Mesenchymal stem cell (in vitro differentiated cells and primary cell): Measurements from ENCODE around the gene HOMER2.

Experiments used
- DNase-seq: peaks from one replicate; pipeline ENCODE4 v3.0.0-alpha.2; 2013
- H2AFZ ChIP-seq: one replicate; pipeline ENCODE4 v1.6.1; 2013; ENCODE audit warnings: low read depth, mild to moderate bottlenecking, control low read depth, inconsistent platforms, low read length, moderate library complexity
- H2AK5ac ChIP-seq: 2 replicates; pipeline ENCODE4 v1.6.1; 2013; ENCODE audit warnings: low read length, moderate library complexity, mild to moderate bottlenecking, inconsistent platforms; ENCODE audit not compliant: severe bottlenecking
- H2BK120ac ChIP-seq: one replicate; pipeline ENCODE4 v1.6.1; 2013; ENCODE audit warnings: low read depth, mild to moderate bottlenecking, inconsistent platforms, low read length, moderate library complexity
- H2BK12ac ChIP-seq, 2 experiments: one replicate each; pipeline ENCODE4 v1.6.1; 2013; ENCODE audit warnings: inconsistent platforms in 2 of 2, low read length in 2 of 2, mild to moderate bottlenecking in 2 of 2, moderate library complexity in 2 of 2, control low read depth in 1 of 2
- H2BK15ac ChIP-seq: one replicate; pipeline ENCODE4 v1.6.1; 2013; ENCODE audit warnings: mild to moderate bottlenecking, low read depth, inconsistent platforms; ENCODE audit not compliant: poor library complexity, severe bottlenecking
- H2BK5ac ChIP-seq: 2 replicates; pipeline ENCODE4 v1.6.1; 2013; ENCODE audit warnings: low read depth, mild to moderate bottlenecking, low read length, control low read depth, inconsistent platforms; ENCODE audit not compliant: poor library complexity, severe bottlenecking
- H3K14ac ChIP-seq, 2 experiments: one replicate each; pipeline ENCODE4 v1.6.1; 2013; ENCODE audit warnings: inconsistent platforms in 2 of 2, low read length in 2 of 2, control low read depth in 1 of 2, mild to moderate bottlenecking in 1 of 2, moderate library complexity in 1 of 2
- H3K18ac ChIP-seq, 2 experiments: one replicate each; pipeline ENCODE4 v1.6.1; 2013; ENCODE audit warnings: inconsistent platforms in 2 of 2, low read length in 2 of 2, control low read depth in 1 of 2, low read depth in 1 of 2, mild to moderate bottlenecking in 1 of 2
- H3K23ac ChIP-seq, 2 experiments: one replicate each; pipeline ENCODE4 v1.6.1; 2013; ENCODE audit warnings: inconsistent platforms in 2 of 2, low read length in 2 of 2, mild to moderate bottlenecking in 2 of 2, moderate library complexity in 2 of 2, control low read depth in 1 of 2
- H3K27ac ChIP-seq: 2 replicates; pipeline ENCODE4 v1.5.1; 2013; ENCODE audit warnings: mild to moderate bottlenecking, moderate library complexity, low read length, control low read depth, inconsistent platforms; ENCODE audit not compliant: poor library complexity, severe bottlenecking
- H3K27me3 ChIP-seq, 2 experiments: 2 replicates each; pipeline versions ENCODE4 v1.6.1 to v1.7.0; 2013; ENCODE audit warnings: low read length in 2 of 2, mild to moderate bottlenecking in 2 of 2, moderate library complexity in 2 of 2, control low read depth in 1 of 2, inconsistent platforms in 1 of 2; ENCODE audit not compliant: control insufficient read depth in 1 of 2, insufficient read depth in 1 of 2
- H3K36me3 ChIP-seq, 2 experiments: 2 replicates each; pipeline versions ENCODE4 v1.6.1 to v1.7.0; 2013; ENCODE audit warnings: low read length in 2 of 2, control low read depth in 1 of 2, inconsistent platforms in 1 of 2, low read depth in 1 of 2, mild to moderate bottlenecking in 1 of 2; ENCODE audit not compliant: insufficient read depth in 2 of 2, control insufficient read depth in 1 of 2
- H3K4ac ChIP-seq, 2 experiments: one replicate each; pipeline ENCODE4 v1.6.1; 2013; ENCODE audit warnings: inconsistent platforms in 2 of 2, low read length in 2 of 2, mild to moderate bottlenecking in 2 of 2, moderate library complexity in 2 of 2, control low read depth in 1 of 2, low read depth in 1 of 2
- H3K4me1 ChIP-seq: 2 replicates; pipeline ENCODE4 v1.6.1; 2013; ENCODE audit warnings: low read depth, low read length, control low read depth; ENCODE audit not compliant: control insufficient read depth, insufficient read depth
- H3K4me2 ChIP-seq: 2 replicates; pipeline ENCODE4 v1.6.1; 2013; ENCODE audit warnings: low read length, mild to moderate bottlenecking, inconsistent platforms; ENCODE audit not compliant: poor library complexity, severe bottlenecking
- H3K4me3 ChIP-seq, 2 experiments: 2 replicates each; pipeline versions ENCODE4 v1.5.1 to v1.7.0; 2013; ENCODE audit warnings: low read length in 2 of 2, mild to moderate bottlenecking in 2 of 2, control low read depth in 1 of 2, low read depth in 1 of 2; ENCODE audit not compliant: insufficient read depth in 1 of 2
- H3K79me1 ChIP-seq: replicated peaks from 2 replicates; pipeline ENCODE4 v1.6.1; 2013; ENCODE audit warnings: mild to moderate bottlenecking, control low read depth, low read length, inconsistent platforms; ENCODE audit not compliant: poor library complexity, severe bottlenecking
- H3K9ac ChIP-seq: 2 replicates; pipeline ENCODE4 v1.7.0; 2013; ENCODE audit warnings: mild to moderate bottlenecking, low read length, moderate library complexity
- H3K9me3 ChIP-seq: 2 replicates; pipeline ENCODE4 v1.7.0; 2013; ENCODE audit warnings: mild to moderate bottlenecking, low read length; ENCODE audit not compliant: control insufficient read depth
- H4K8ac ChIP-seq: one replicate; pipeline ENCODE4 v1.6.1; 2013; ENCODE audit warnings: inconsistent platforms, mild to moderate bottlenecking, low read length, moderate library complexity
- H4K91ac ChIP-seq: one replicate; pipeline ENCODE4 v1.6.1; 2013; ENCODE audit warnings: mild to moderate bottlenecking, low read length, inconsistent platforms
- WGBS: methylation state at CpG from one replicate; pipeline ENCODE4 v1.1.7; 2013; ENCODE audit warnings: mixed read lengths; 5-methylcytosine and 5-hydroxymethylcytosine counted together

HOMER2 gene

GRCh38 chr15:82832601-82833361 lies 119.7 kb downstream of the HOMER2 start:
- Histone ChIP-seq H3K4me1 (peaks cover 18% of the 10 kb centered on the region), H3K9me3 (no peaks in the 10 kb centered on the region), H4K8ac (no peak overlapping the region), H2BK5ac (no peak overlapping the region), H3K36me3 (peaks cover 50 to 93% of the 10 kb centered on the region in 2 experiments), H3K18ac (peak overlapping the region in 1 of 2 experiments; percentile 49), H3K9ac (peak overlapping the region; percentile 31), H3K4me3 (no peak overlapping the region), H2BK120ac (no peak overlapping the region), H2BK12ac (no peak overlapping the region), H3K14ac (no peak overlapping the region), H3K79me1 (peaks cover 33% of the 10 kb centered on the region), H2AFZ (no peak overlapping the region), H4K91ac (no peak overlapping the region), H2AK5ac (no peak overlapping the region), H3K23ac (no peak overlapping the region), H3K4me2 (no peak overlapping the region), H3K4ac (no peak overlapping the region), H3K27me3 (no peaks in the 10 kb centered on the region), H2BK15ac (no peak overlapping the region), H3K27ac (peak overlapping the region; percentile 79)
- peak; percentile 86 for DNase-seq
- 35% methylated on average over 13 of the region's 13 CpGs for WGBS

DNA sequence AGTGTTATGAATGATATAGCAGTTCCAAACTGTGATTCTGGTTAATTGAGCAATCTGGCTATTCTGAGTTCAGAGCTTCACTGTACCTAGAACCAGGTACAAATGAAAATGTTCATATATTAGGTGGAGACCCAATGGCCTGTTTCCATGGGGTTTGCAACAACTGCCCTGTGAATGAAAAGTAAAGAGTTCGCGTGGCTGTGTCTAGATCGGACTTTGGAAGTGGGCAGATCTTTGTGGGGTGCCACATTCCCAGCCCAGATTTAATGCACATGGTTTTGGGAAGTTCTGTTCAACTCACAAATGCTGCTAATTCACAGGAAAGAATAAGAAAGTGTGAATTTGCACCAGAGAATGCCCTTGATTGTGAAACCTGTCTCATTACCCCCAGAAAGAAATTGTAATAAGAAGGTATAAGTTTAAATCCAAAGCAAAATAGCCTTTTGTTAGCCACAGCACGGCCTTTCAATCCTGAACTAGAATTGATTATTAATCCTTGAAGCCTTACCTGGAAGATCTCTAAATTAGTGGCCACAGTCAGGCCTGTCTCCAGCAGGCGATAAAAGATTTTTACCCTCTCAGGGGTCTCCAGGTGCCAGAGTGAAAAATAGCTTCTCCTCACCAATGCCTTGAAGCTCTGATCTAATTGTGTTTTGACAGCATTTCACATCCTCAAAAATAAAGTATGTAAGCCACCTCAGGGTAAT lies 120.5 kb downstream of the HOMER2 start:
- Histone ChIP-seq H2BK15ac (no peak overlapping the region), H3K9ac (peak overlapping the region; percentile 31), H3K4me1 (peaks cover 18% of the 10 kb centered on the region), H3K36me3 (peaks cover 46 to 93% of the 10 kb centered on the region in 2 experiments), H3K79me1 (peaks cover 26% of the 10 kb centered on the region), H2BK12ac (no peak overlapping the region), H3K18ac (no peak overlapping the region), H2AK5ac (no peak overlapping the region), H3K4ac (no peak overlapping the region), H3K4me2 (no peak overlapping the region), H4K8ac (no peak overlapping the region), H3K9me3 (no peaks in the 10 kb centered on the region), H4K91ac (no peak overlapping the region), H3K27ac (peak overlapping the region; percentile 79), H3K14ac (no peak overlapping the region), H2BK5ac (peak overlapping the region; percentile 40), H2BK120ac (no peak overlapping the region), H3K27me3 (no peaks in the 10 kb centered on the region), H3K23ac (no peak overlapping the region), H3K4me3 (no peak overlapping the region), H2AFZ (no peak overlapping the region)
- no peak for DNase-seq
- 95% methylated on average over 5 of the region's 5 CpGs for WGBS

GRCh38 chr15:82830427-82831173 lies 121.9 kb downstream of the HOMER2 start:
- no peak overlapping the region for H2BK15ac ChIP-seq
- H4K8ac ChIP-seq = no peak overlapping the region
- H4K91ac ChIP-seq = no peak overlapping the region
- no peak overlapping the region for H2AK5ac ChIP-seq
- H3K9me3 ChIP-seq = no peaks in the 10 kb centered on the region
- peaks cover 37 to 93% of the 10 kb centered on the region in 2 experiments for H3K36me3 ChIP-seq
- H3K18ac ChIP-seq = no peak overlapping the region
- H3K27me3 ChIP-seq = no peaks in the 10 kb centered on the region
- peaks cover 19% of the 10 kb centered on the region for H3K79me1 ChIP-seq
- no peak overlapping the region for H3K27ac ChIP-seq
- no peak overlapping the region for H3K9ac ChIP-seq
- H3K4me3 ChIP-seq = no peak overlapping the region
- peaks cover 17% of the 10 kb centered on the region for H3K4me1 ChIP-seq
- H2BK12ac ChIP-seq = no peak overlapping the region
- H2BK120ac ChIP-seq = no peak overlapping the region
- H3K4me2 ChIP-seq = no peak overlapping the region
- 97% methylated on average over 18 of the region's 18 CpGs for whole genome bisulfite sequencing
- no peak overlapping the region for H2BK5ac ChIP-seq
- H3K14ac ChIP-seq = no peak overlapping the region
- no peak for DNase-seq
- no peak overlapping the region for H3K23ac ChIP-seq
- no peak overlapping the region for H2AFZ ChIP-seq
- H3K4ac ChIP-seq = no peak overlapping the region

DNA sequence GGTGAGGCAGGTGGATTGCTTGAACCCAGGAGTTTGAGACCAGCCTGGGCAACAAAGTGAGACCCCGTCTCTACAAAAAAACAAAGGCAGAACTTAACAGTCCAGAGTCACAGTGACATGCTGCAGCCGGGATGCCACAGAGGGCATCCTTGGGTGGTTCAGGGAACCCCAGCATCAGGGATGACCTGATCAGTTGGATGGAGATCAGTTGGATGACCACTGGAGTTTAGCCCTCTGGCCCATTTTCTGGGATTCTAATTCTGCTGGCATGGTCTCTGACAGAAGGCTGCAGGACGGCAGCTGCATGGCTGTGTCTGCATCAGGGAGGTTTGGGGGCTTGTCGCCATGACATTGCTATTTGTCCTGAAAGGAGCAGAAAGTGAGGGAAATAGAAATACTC lies 123.3 kb downstream of the HOMER2 start:
- peaks cover 37 to 91% of the 10 kb centered on the region in 2 experiments for H3K36me3 ChIP-seq
- no peak overlapping the region for H2BK12ac ChIP-seq
- H2AFZ ChIP-seq = no peak overlapping the region
- H3K9me3 ChIP-seq = no peaks in the 10 kb centered on the region
- no peak overlapping the region for H3K18ac ChIP-seq
- no peak overlapping the region for H4K8ac ChIP-seq
- no peak overlapping the region for H3K4me2 ChIP-seq
- DNase-seq = no peak
- no peak overlapping the region for H2BK15ac ChIP-seq
- no peak overlapping the region for H3K23ac ChIP-seq
- H3K4ac ChIP-seq = no peak overlapping the region
- peaks cover 18% of the 10 kb centered on the region for H3K79me1 ChIP-seq
- H2AK5ac ChIP-seq = no peak overlapping the region
- WGBS = 96% methylated on average over 4 of the region's 4 CpGs
- no peak overlapping the region for H3K14ac ChIP-seq
- no peak overlapping the region for H2BK5ac ChIP-seq
- H3K27me3 ChIP-seq = no peaks in the 10 kb centered on the region
- no peak overlapping the region for H3K9ac ChIP-seq
- H2BK120ac ChIP-seq = no peak overlapping the region
- H3K4me1 ChIP-seq = peaks cover 16% of the 10 kb centered on the region
- no peak overlapping the region for H4K91ac ChIP-seq
- H3K27ac ChIP-seq = no peak overlapping the region
- no peak overlapping the region for H3K4me3 ChIP-seq
